Stomach smooth muscle (tissue), 2 donors: ENCODE measurements around the gene MRPL20.
"Not testable (repeated sequence)": the region's sequence is repeated elsewhere in the genome, so short reads cannot be mapped to it uniquely, and the experiment has no call there.

Experiments used
- H3K27ac ChIP-seq: one replicate; pipeline ENCODE4 v1.7.0; 2013; ENCODE audit warnings: mild to moderate bottlenecking, low read length, inconsistent platforms
- H3K27me3 ChIP-seq, 2 donors: one replicate each; pipeline ENCODE4 v1.7.0; 2013; ENCODE audit warnings: low read length in 2 of 2; ENCODE audit not compliant: insufficient read depth in 2 of 2, control insufficient read depth in 1 of 2
- H3K36me3 ChIP-seq, 2 donors: one replicate each; pipeline ENCODE4 v1.7.0; 2013; ENCODE audit warnings: low read length in 2 of 2; ENCODE audit not compliant: control insufficient read depth in 2 of 2, insufficient read depth in 2 of 2
- H3K4me1 ChIP-seq: one replicate; pipeline ENCODE4 v1.7.0; 2013; ENCODE audit warnings: low read length; ENCODE audit not compliant: control insufficient read depth, insufficient read depth
- H3K4me3 ChIP-seq, 2 donors: one replicate each; pipeline ENCODE4 v1.7.0; 2013; ENCODE audit warnings: low read length in 2 of 2
- H3K9ac ChIP-seq, 2 donors: one replicate each; pipeline ENCODE4 v1.7.0; 2013; ENCODE audit warnings: low read length in 2 of 2, mild to moderate bottlenecking in 1 of 2
- H3K9me3 ChIP-seq, 2 donors: one replicate each; pipeline ENCODE4 v1.7.0; 2013; ENCODE audit warnings: low read length in 2 of 2; ENCODE audit not compliant: control insufficient read depth in 2 of 2
- donor health status: healthy.
- donor health status: Pancreatic carcinoma.

MRPL20 gene

DNA sequence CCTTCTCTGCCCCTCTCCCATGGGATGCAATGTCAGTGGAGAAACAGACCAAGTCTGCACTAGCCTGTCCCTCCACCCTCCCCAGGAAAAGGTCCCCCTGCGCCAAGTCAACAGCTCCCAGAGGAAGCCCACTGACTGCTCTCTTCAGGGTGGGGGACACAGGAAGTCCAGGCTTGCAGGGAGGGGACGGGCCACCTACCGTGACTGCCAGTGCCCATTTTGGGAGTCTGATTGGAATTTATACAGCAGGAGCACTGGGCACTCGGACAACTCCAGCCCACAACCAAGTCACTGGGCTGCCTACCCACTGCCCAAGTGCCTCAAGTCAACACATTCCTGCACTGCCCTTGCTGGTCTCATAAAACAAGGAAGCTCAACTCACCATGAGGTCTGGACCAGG, 14.1 kb downstream of the MRPL20 start:
- Histone ChIP-seq H3K27ac (no peak overlapping the region), H3K27me3 (no peaks in the 10 kb centered on the region), H3K4me1 (peaks cover 14% of the 10 kb centered on the region), H3K36me3 (peaks cover 63 to 73% of the 10 kb centered on the region in 2 donors), H3K4me3 (no peak overlapping the region), H3K9ac (no peak overlapping the region), H3K9me3 (no peaks in the 10 kb centered on the region)

DNA sequence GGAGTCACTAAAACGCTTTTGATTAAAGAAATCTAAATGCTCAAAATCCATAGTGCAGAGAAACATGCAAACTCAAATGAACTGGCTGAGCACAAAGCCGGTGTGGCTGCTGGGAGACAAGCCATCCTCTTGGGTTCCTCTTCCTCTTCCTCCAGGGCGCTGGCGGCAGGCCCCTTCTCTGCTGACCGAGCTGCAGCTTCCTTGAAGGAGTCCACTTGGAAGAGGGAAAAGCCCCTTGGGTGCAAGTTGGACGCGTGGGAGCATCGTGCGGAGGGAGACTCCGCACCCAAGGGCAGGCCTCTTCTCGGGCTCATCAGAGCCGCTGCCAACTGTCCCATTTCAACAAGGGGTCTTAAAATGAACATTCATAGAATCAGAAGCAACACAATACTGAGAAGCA, 15.9 kb downstream of the MRPL20 start:
- Histone ChIP-seq H3K36me3 (peaks cover 71 to 80% of the 10 kb centered on the region in 2 donors), H3K9ac (no peak overlapping the region)

DNA sequence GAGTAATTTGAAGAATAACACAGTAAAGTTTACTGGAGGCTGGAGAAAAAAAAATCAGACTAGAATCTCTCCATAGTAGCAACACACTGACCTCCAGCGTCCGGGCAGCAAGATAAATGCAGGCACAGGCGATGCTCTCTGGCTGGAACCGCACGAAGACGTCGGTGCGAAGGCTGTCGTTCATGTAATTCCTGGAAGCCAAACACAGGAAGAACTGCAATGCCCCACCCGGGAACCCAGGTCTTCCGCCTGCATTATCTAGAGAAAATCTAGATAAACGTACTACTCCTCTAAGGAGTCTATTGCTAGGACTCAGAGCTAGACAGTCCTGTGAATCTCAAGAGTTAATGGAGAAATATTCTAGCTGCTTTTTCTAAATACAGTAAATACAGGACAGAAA, 16.4 kb downstream of the MRPL20 start:
- Histone ChIP-seq H3K4me1 (peaks cover 6% of the 10 kb centered on the region), H3K9me3 (no peaks in the 10 kb centered on the region), H3K9ac (no peak overlapping the region), H3K4me3 (no peak overlapping the region), H3K36me3 (peaks cover 76 to 85% of the 10 kb centered on the region in 2 donors), H3K27ac (no peak overlapping the region), H3K27me3 (no peaks in the 10 kb centered on the region)

More for the DNA sequence above, 15.9 kb downstream of the MRPL20 start:
- no peaks in the 10 kb centered on the region for H3K9me3 ChIP-seq
- H3K4me3 ChIP-seq: no peak overlapping the region
- H3K27ac ChIP-seq: no peak overlapping the region
- H3K27me3 ChIP-seq: no peaks in the 10 kb centered on the region
- peaks cover 7% of the 10 kb centered on the region for H3K4me1 ChIP-seq

DNA sequence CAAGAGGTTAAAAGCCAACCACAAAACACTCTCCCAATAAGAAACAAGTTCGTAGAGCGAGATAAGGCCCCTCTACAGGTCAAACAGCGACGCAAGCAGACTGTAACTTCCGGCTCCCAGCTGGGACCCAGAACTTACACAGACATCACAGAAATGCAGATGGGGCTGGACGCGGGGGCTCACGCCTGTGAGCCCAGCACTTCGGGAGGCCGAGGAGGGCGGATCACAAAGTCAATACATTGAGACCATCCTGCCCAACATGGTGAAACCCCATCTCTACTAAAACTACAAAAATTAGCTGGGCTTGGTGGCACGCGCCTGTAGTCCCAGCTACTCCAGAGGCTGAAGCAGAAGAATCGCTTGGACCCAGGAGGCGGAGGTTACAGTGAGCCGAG, 19.0 kb downstream of the MRPL20 start:
- H3K9ac ChIP-seq: no peak overlapping the region
- peaks cover 59 to 62% of the 10 kb centered on the region in 2 donors for H3K36me3 ChIP-seq
- no peaks in the 10 kb centered on the region for H3K27me3 ChIP-seq
- H3K4me3 ChIP-seq: no peak overlapping the region
- no peaks in the 10 kb centered on the region for H3K4me1 ChIP-seq
- no peaks in the 10 kb centered on the region for H3K9me3 ChIP-seq
- H3K27ac ChIP-seq: no peak overlapping the region

DNA sequence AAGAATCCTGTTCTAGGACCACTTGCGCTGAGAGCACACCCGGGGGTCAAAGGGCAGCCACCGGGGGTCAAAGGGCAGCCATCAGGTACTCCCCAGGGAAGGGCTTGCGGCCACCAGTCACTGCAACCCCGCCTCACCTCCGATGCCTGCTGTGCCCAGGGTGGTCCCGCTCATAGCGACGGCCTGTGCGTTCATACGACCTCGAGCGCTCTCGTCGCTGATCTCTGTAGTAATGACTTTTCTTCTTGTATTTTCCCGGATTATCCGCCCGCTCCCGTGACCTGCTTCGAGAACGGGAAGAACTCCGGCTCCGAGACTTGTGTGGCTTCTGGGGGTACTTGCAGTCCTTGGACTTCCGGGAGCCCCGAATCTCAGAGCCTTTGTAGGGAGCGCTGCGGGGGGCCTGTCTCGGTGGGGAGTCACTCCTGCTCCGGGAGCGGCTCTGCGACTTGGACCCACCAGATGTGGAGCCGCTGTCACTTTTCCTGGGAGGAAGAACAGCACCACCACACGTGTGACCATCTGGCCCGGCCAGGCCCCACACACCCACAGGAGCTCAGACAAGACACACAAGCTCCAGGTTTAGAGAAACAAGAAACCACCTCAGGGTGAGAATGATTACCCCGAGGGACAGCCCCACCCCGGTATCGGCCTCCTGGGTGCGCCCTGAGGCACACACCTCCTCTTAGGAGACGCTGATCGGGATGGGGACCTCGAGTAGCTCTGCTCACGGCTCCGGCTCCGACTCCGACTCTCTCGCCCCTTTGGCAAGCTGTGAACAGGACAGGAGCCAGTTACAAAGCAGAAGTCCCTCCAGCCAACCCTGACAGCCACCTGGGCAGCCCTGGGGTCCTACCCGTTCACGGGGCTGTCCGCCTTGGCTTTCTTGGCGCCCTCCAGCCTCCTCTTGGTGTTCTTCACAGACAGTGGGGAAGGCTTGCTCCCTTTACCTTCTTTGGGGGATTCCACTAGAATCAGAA, 19.7 kb downstream of the MRPL20 start:
- no peak overlapping the region for H3K4me3 ChIP-seq
- peaks cover 52 to 56% of the 10 kb centered on the region in 2 donors for H3K36me3 ChIP-seq
- no peaks in the 10 kb centered on the region for H3K4me1 ChIP-seq
- no peaks in the 10 kb centered on the region for H3K9me3 ChIP-seq
- no peaks in the 10 kb centered on the region for H3K27me3 ChIP-seq
- no peak overlapping the region for H3K27ac ChIP-seq
- no peak overlapping the region for H3K9ac ChIP-seq

DNA sequence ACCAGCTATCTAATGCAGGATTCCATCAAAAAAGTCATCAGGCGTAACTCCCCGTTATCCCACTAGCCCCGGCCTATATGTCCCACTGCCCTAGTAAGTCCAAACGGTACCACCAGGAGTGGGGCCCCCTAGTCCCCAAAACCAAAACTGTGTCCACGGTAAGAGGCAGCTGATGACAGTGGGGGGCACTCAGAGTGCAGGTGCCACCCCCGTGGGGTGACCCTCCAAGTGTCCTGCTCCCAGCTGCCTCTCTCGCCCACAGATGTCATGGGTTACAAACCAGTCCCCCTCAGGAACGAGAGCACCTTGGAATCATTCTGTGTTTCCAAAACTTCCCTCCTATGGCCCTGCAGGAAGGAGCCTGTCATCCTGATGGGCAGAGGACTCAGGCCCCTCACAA, 21.2 kb downstream of the MRPL20 start:
- Histone ChIP-seq H3K36me3 (peaks cover 43 to 44% of the 10 kb centered on the region in 2 donors), H3K9ac (no peak overlapping the region)

DNA sequence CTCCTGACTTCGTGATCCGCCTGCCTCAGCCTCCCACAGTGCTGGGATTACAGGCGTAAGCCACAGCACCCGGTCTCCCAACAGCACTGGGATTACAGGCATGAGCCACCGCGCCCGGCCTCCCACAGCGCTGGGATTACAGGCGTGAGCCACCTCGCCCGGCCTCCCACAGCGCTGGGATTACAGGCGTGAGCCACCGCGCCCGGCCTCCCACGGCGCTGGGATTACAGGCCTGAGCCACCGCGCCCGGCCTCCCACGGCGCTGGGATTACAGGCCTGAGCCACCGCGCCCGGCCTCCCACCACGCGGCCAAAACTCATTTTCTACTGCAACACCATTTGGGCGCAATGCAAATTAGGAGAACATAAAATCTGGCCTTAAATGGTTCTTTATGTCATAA, 21.8 kb downstream of the MRPL20 start:
- peaks cover 38% of the 10 kb centered on the region in 2 donors for H3K36me3 ChIP-seq
- H3K27ac ChIP-seq, H3K9ac ChIP-seq: not testable (repeated sequence)

More for the DNA sequence above, 21.2 kb downstream of the MRPL20 start:
- no peaks in the 10 kb centered on the region for H3K9me3 ChIP-seq
- no peaks in the 10 kb centered on the region for H3K27me3 ChIP-seq
- no peak overlapping the region for H3K4me3 ChIP-seq
- no peak overlapping the region for H3K27ac ChIP-seq
- H3K4me1 ChIP-seq: no peaks in the 10 kb centered on the region

DNA sequence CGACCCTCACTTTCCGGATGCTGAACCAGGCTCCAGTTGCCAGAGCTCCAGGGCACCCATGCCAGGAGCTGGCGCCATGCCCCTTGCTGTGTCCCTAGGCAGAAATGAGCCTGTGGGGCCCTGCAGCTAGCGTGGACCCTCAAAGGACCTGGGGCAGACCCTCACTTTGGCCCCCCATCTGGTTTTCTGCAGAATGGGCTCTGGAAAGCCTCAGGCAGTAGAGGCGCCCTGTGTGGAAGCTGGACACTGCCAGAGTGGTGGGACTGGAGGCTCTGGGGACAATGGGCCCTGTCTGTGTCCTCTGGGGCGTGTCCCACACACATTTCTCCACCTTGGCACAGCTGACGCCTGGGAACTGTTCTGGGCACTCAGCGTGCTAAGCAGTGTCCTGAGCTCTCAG, 25.8 kb downstream of the MRPL20 start:
- no peaks in the 10 kb centered on the region for H3K4me1 ChIP-seq
- no peak overlapping the region for H3K4me3 ChIP-seq
- H3K36me3 ChIP-seq: peaks cover 6 to 11% of the 10 kb centered on the region in 2 donors
- H3K9ac ChIP-seq: no peak overlapping the region
- no peaks in the 10 kb centered on the region for H3K9me3 ChIP-seq
- H3K27ac ChIP-seq: no peak overlapping the region
- no peaks in the 10 kb centered on the region for H3K27me3 ChIP-seq

More for the DNA sequence above, 21.8 kb downstream of the MRPL20 start:
- not testable (repeated sequence) for H3K4me1 ChIP-seq, H3K4me3 ChIP-seq, H3K27me3 ChIP-seq, H3K9me3 ChIP-seq

DNA sequence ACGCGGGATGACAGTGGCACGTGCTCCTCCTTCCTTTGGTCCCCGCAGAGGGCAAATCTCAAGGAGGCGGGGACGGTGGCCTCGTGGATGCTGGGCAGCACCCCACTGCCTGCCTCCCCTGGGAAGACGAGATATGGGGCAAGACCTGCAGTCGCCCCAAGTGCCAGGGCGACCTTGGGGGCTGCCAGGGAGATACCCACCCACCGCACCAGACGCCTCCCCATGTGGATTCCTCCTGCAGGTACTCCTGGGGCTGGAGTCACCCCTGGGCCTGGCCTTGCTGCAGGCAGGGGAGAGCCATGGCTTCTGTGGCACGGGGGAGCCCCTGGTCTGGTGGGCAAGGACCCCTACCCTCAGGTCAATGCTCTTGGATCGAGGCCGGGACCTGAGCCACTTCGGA, 26.2 kb downstream of the MRPL20 start:
- Histone ChIP-seq H3K36me3 (peaks cover 2 to 7% of the 10 kb centered on the region in 2 donors), H3K4me3 (no peak overlapping the region), H3K9ac (no peak overlapping the region), H3K27ac (no peak overlapping the region), H3K4me1 (peaks cover 3% of the 10 kb centered on the region), H3K9me3 (no peaks in the 10 kb centered on the region), H3K27me3 (no peaks in the 10 kb centered on the region)

DNA sequence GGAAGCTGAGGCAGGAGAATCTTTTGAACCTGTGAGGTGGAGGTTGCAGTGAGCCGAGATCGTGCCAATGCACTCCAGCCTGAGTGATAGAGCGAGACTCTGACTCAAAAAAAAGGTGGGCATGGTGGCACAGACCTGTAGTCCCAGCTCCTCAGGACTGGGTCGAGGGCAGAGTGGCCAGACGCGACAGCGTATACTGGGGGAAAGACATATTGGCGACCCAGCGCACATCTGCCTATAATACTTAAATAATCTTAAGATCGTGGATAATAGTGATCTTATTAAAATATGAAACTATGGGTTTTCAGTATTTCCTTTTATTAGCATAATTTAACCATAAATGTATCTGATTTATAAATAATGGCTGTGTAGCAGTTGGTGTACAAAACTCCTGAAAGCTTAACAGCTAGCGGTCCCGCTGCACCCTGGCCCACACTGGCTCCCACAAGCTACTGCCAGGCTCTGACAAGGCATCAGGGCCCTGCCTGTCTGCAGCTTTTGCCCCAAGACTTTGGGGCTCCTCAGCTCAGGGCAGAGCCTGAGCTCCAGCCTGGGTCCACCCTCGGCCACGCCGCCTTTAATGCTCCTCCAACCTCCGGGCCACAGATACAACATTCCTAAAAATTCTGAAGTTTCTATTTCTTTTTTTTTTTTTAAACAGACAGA, 29.4 kb downstream of the MRPL20 start:
- H3K9me3 ChIP-seq: no peaks in the 10 kb centered on the region
- H3K9ac ChIP-seq: no peak overlapping the region
- H3K4me3 ChIP-seq: no peak overlapping the region
- peaks cover 20% of the 10 kb centered on the region for H3K4me1 ChIP-seq
- H3K27ac ChIP-seq: no peak overlapping the region
- H3K36me3 ChIP-seq: peaks cover 7% of the 10 kb centered on the region in 2 donors
- H3K27me3 ChIP-seq: no peaks in the 10 kb centered on the region
